PC-9 (cell line): ENCODE measurements around the gene PPIC. TPM values are rescaled to one million over a fixed set of nuclear protein-coding genes. Genes with fewer than 3 reads are reported as not detected.
"Not testable (repeated sequence)": the region's sequence is repeated elsewhere in the genome, so short reads cannot be mapped to it uniquely, and the experiment has no call there.

Experiments
- BruUV-seq: library from RNA; stranded (reverse); fragments of 400-500 nt; replicated peaks from 2 replicates; lab custom pipeline; 2021; lab: Mats Ljungman, UMichigan
- CTCF ChIA-PET: fragments of 300-600 bp; sonication (Branson Sonifier 250); formaldehyde crosslinking; loops from one replicate; lab custom pipeline; 2022; ENCODE audit warnings: antibody characterized with exemption; lab: Charles Lee
- POLR2A ChIA-PET: fragments of 300-600 bp; sonication (Branson Sonifier 250); formaldehyde crosslinking; loops from one replicate; lab custom pipeline; 2022; ENCODE audit warnings: antibody characterized with exemption; ENCODE audit not compliant: unreplicated experiment; lab: Charles Lee
- DNase-seq, 2 experiments: peaks; one replicate each; pipeline versions ENCODE4 v3.0.0 to v3.0.0-alpha.2; 2015 to 2022; ENCODE audit warnings: mixed read lengths in 1 of 2
- H2AFZ ChIP-seq: fragments of 200-600 bp; sonication (generic); 2 replicates; pipeline ENCODE4 v1.8.1; 2017; ENCODE audit warnings: antibody characterized with exemption
- H3F3A ChIP-seq: fragments of 200-600 bp; sonication (generic); 2 replicates; pipeline ENCODE4 v1.8.1; 2017; ENCODE audit warnings: antibody characterized with exemption, mild to moderate bottlenecking, low read depth; ENCODE audit not compliant: insufficient read depth
- H3K27ac ChIP-seq: fragments of 200-600 bp; sonication (generic); 2 replicates; pipeline ENCODE4 v1.6.1; 2016; ENCODE audit warnings: mixed run types
- H3K27me3 ChIP-seq: fragments of 200-600 bp; sonication (generic); 2 replicates; pipeline ENCODE4 v1.6.1; 2016; ENCODE audit warnings: low read depth, mixed run types; ENCODE audit not compliant: insufficient read depth
- H3K36me3 ChIP-seq: fragments of 200-600 bp; sonication (generic); 2 replicates; pipeline ENCODE4 v1.6.1; 2016; ENCODE audit warnings: low read depth, mixed run types
- H3K4me1 ChIP-seq: fragments of 200-600 bp; sonication (generic); replicated peaks from 2 replicates; pipeline ENCODE4 v1.6.1; 2016; ENCODE audit warnings: mixed run types; ENCODE audit not compliant: insufficient read depth
- H3K4me2 ChIP-seq: fragments of 200-600 bp; sonication (generic); 2 replicates; pipeline ENCODE4 v1.6.1; 2017; ENCODE audit warnings: mixed run types
- H3K4me3 ChIP-seq: fragments of 200-600 bp; sonication (generic); 2 replicates; pipeline ENCODE4 v1.6.1; 2016; ENCODE audit warnings: mixed run types
- H3K79me2 ChIP-seq: fragments of 200-600 bp; sonication (generic); 2 replicates; pipeline ENCODE4 v1.6.1; 2017; ENCODE audit warnings: low read depth, mixed run types
- H3K9me2 ChIP-seq: fragments of 200-600 bp; sonication (generic); 2 replicates; pipeline ENCODE4 v1.8.1; 2017; ENCODE audit warnings: mild to moderate bottlenecking; ENCODE audit not compliant: insufficient read depth
- H3K9me3 ChIP-seq: fragments of 200-600 bp; sonication (generic); 2 replicates; pipeline ENCODE4 v1.8.1; 2016; ENCODE audit warnings: low read depth; ENCODE audit not compliant: insufficient read depth
- H4K20me1 ChIP-seq: fragments of 200-600 bp; sonication (generic); 2 replicates; pipeline ENCODE4 v1.8.1; 2017; ENCODE audit not compliant: insufficient read depth
- EZH2 ChIP-seq: fragments of 200-600 bp; sonication (generic); IDR thresholded peaks from 2 replicates; pipeline ENCODE4 v1.8.0; 2017; ENCODE audit warnings: antibody characterized with exemption, low read depth
- intact Hi-C: fragments of 100-400 bp; cut with micrococcal nuclease; formaldehyde crosslinking; loops from one replicate; pipeline ENCODE4 v1.10.0; 2022; ENCODE audit not compliant: unreplicated experiment
- total RNA-seq: library from RNA; stranded (reverse); gene quantifications from 2 replicates; pipeline ENCODE4 v1.2.3, GENCODE V29; 2021
- TF ChIP-seq, protein P1 (sequence below): fragments of 200-600 bp; sonication (generic); conservative IDR thresholded peaks from 2 replicates; pipeline ENCODE4 v1.6.1; 2017; ENCODE audit warnings: mixed run types, antibody characterized with exemption, mild to moderate bottlenecking, moderate library complexity

PPIC gene
- total RNA-seq, 1 experiment from 2014 or later: 22.3 TPM

DNA sequence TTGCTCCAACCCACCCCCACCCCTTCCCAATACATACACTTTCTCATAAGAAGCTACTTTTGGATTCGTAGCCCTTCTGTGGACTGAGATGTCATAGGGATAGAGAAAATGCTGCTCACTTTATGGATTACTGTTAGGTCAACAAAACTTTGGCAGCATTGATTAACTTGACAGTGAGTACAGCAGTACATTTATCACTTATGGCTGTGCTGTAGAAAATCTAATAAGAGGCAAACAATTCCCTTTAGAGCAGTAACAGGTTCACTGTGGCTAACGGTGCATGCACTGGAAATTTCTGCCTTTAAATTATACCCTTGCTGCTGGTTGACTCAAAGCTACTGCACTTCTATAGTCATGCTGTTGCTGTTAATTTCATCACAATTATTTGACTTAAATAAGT, 59.2 kb downstream of the PPIC start:
- no peak for TF ChIP-seq EZH2
- TF ChIP-seq, protein P1, sequence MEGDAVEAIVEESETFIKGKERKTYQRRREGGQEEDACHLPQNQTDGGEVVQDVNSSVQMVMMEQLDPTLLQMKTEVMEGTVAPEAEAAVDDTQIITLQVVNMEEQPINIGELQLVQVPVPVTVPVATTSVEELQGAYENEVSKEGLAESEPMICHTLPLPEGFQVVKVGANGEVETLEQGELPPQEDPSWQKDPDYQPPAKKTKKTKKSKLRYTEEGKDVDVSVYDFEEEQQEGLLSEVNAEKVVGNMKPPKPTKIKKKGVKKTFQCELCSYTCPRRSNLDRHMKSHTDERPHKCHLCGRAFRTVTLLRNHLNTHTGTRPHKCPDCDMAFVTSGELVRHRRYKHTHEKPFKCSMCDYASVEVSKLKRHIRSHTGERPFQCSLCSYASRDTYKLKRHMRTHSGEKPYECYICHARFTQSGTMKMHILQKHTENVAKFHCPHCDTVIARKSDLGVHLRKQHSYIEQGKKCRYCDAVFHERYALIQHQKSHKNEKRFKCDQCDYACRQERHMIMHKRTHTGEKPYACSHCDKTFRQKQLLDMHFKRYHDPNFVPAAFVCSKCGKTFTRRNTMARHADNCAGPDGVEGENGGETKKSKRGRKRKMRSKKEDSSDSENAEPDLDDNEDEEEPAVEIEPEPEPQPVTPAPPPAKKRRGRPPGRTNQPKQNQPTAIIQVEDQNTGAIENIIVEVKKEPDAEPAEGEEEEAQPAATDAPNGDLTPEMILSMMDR: no peak
- BruUV-seq: no TSS peak
- H4K20me1 ChIP-seq: no peaks in the 10 kb centered on the region

DNA sequence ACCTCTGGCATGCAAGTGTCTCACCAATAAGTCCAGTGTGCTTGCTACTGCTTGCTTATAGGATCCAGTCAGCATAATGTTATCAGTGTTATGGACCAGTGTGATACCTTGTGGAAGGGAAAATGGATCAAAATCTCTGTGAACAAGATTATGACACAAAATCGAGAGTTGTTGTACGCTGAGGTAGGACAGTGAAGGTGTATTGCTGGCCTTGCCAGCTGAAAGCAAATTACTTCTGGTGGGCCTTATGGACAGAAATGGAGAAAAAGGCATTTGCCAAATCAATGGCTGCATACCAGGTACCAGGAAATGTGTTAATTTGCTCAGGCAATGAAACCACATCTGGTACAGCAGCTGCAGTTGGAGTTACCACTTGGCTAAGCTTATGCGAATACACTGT, 62.3 kb downstream of the PPIC start:
- H3K79me2 ChIP-seq, H3K4me3 ChIP-seq, H3K9me3 ChIP-seq, H3K27ac ChIP-seq, H3K4me1 ChIP-seq, H3K36me3 ChIP-seq, H3K27me3 ChIP-seq, H3K4me2 ChIP-seq, CTCF ChIA-PET, BruUV-seq, H3F3A ChIP-seq, DNase-seq, H3K9me2 ChIP-seq, H4K20me1 ChIP-seq, H2AFZ ChIP-seq, POLR2A ChIA-PET, intact Hi-C loops: not testable (repeated sequence)

More for the DNA sequence above, 59.2 kb downstream of the PPIC start:
- Histone ChIP-seq H3K36me3 (no peaks in the 10 kb centered on the region), H3K9me3 (no peaks in the 10 kb centered on the region), H3K4me2 (no peak overlapping the region), H3K9me2 (no peaks in the 10 kb centered on the region), H3K4me3 (no peak overlapping the region), H2AFZ (no peak overlapping the region), H3K79me2 (no peaks in the 10 kb centered on the region), H3K4me1 (no peaks in the 10 kb centered on the region), H3K27ac (no peak overlapping the region), H3K27me3 (no peaks in the 10 kb centered on the region), H3F3A (no peaks in the 10 kb centered on the region)
- intact Hi-C loops: no loop called here
- DNase-seq: no peak
- ChIA-PET CTCF (no interaction called here), POLR2A (no interaction called here)

DNA sequence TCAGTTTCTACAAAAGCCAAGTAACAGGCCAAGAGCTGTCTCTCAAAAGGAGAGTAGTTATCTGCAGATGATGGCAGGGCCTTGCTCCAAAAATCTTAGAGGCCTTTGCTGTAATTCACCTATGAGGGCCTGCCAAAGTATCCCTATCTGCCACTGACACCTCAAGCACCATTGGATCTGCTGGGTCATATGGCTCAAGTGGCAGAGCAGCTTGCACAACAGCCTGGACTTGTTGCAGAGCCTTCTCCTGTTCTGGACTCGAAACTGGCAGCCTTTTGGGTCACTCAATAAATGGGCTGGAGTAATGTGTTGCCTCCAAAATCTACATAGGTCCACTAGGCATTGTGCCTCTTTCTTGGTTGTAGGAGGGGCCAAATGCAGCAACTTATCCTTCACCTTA, 62.8 kb downstream of the PPIC start:
- H3K4me1 ChIP-seq, BruUV-seq, H3F3A ChIP-seq, H3K27ac ChIP-seq, DNase-seq, H3K9me3 ChIP-seq, H3K36me3 ChIP-seq, intact Hi-C loops, CTCF ChIA-PET, H3K79me2 ChIP-seq, H2AFZ ChIP-seq, H3K4me3 ChIP-seq, H3K4me2 ChIP-seq, H3K9me2 ChIP-seq, H4K20me1 ChIP-seq, POLR2A ChIA-PET, H3K27me3 ChIP-seq: not testable (repeated sequence)

Other genes with a start within 250 kb of the PPIC start
- gene SNX24, start 191.1 kb downstream of the PPIC start, total RNA-seq: 21.5 and 22.3 TPM in 2 replicates
- 0.26 and 0.40 TPM in 2 replicates for gene PRDM6, start 52.5 kb upstream of the PPIC start, total RNA-seq